H1 (cell line): ENCODE data around the gene GALNTL6. TPM values are rescaled to one million over a fixed set of nuclear protein-coding genes. Genes with fewer than 3 reads are reported as not detected.

Experiments
- CTCF ChIA-PET: fragments of 300-600 bp; sonication (Branson Sonifier 250); formaldehyde crosslinking; loops from one replicate; lab custom pipeline; 2021; ENCODE audit not compliant: partially characterized antibody; lab: Charles Lee
- POLR2A ChIA-PET: fragments of 300-600 bp; sonication (Branson Sonifier 250); formaldehyde crosslinking; loops from one replicate; lab custom pipeline; 2021; ENCODE audit warnings: inconsistent platforms; ENCODE audit not compliant: partially characterized antibody; lab: Charles Lee
- DNase-seq, 2 experiments: peaks; one replicate each; pipeline versions ENCODE4 v3.0.0 to v3.0.0-alpha.2; 2010 to 2022; ENCODE audit warnings: low spot score in 2 of 2, low read depth in 1 of 2, mixed read lengths in 1 of 2
- FAIRE-seq: peaks from 2 replicates; lab custom pipeline; 2011; peaks lifted over from hg19 to GRCh38; lab: Jason Lieb, UNC
- H2AFZ ChIP-seq: 2 replicates; pipeline ENCODE4 v1.8.1; 2012; ENCODE audit warnings: low read length, inconsistent platforms
- H2AK5ac ChIP-seq: 2 replicates; pipeline ENCODE4 v1.6.1; 2013; ENCODE audit warnings: low read depth, low read length
- H2BK120ac ChIP-seq: replicated peaks from 2 replicates; pipeline ENCODE3; 2013; ENCODE audit warnings: low read depth, low read length, inconsistent platforms
- H2BK12ac ChIP-seq: 2 replicates; pipeline ENCODE4 v1.6.1; 2013; ENCODE audit warnings: low read depth, low read length
- H2BK15ac ChIP-seq: 2 replicates; pipeline ENCODE4 v1.6.1; 2013; ENCODE audit warnings: low read length
- H2BK20ac ChIP-seq: 2 replicates; pipeline ENCODE4 v1.6.1; 2013; ENCODE audit warnings: low read length
- H2BK5ac ChIP-seq: 2 replicates; pipeline ENCODE4 v1.6.1; 2013; ENCODE audit warnings: low read depth, low read length
- H3K14ac ChIP-seq: 2 replicates; pipeline ENCODE4 v1.6.1; 2013; ENCODE audit warnings: inconsistent platforms; ENCODE audit not compliant: insufficient read length
- H3K18ac ChIP-seq: 2 replicates; pipeline ENCODE4 v1.6.1; 2013; ENCODE audit warnings: low read length; ENCODE audit errors: extremely low read depth
- H3K23ac ChIP-seq: 2 replicates; pipeline ENCODE4 v1.6.1; 2013; ENCODE audit warnings: inconsistent platforms; ENCODE audit not compliant: insufficient read length
- H3K23me2 ChIP-seq: 2 replicates; pipeline ENCODE4 v1.6.1; 2013; ENCODE audit warnings: low read depth, low read length
- H3K27ac ChIP-seq: 2 replicates; pipeline ENCODE4 v1.6.1; 2011; ENCODE audit warnings: low read depth, low read length, inconsistent platforms
- H3K27me3 ChIP-seq, 4 experiments: replicated peaks in 1 of 4; 1 replicate in 1 of 4; 2 replicates in 3 of 4; pipeline versions ENCODE4 v1.6.1 to v1.8.1; 2011 to 2013; ENCODE audit warnings: low read length in 3 of 4, mild to moderate bottlenecking in 3 of 4, inconsistent platforms in 2 of 4, mixed read lengths in 2 of 4, moderate library complexity in 1 of 4; ENCODE audit not compliant: control insufficient read depth in 3 of 4, insufficient read depth in 3 of 4; ENCODE audit errors: extremely low read depth in 1 of 4
- H3K36me3 ChIP-seq, 4 experiments: 2 replicates each; pipeline versions ENCODE4 v1.6.1 to v1.8.1; 2011 to 2013; ENCODE audit warnings: mild to moderate bottlenecking in 4 of 4, low read length in 3 of 4, moderate library complexity in 2 of 4, control low read depth in 1 of 4, inconsistent platforms in 1 of 4; ENCODE audit not compliant: insufficient read depth in 4 of 4, control insufficient read depth in 2 of 4
- H3K4ac ChIP-seq: replicated peaks from 2 replicates; pipeline ENCODE3; 2013; ENCODE audit warnings: low read length, low read depth, mixed read lengths, inconsistent platforms; ENCODE audit not compliant: insufficient read length
- H3K4me1 ChIP-seq, 4 experiments: replicated peaks in 1 of 4; 1 replicate in 1 of 4; 2 replicates in 3 of 4; pipeline versions ENCODE4 v1.6.1 to v1.8.1; 2011 to 2013; ENCODE audit warnings: low read length in 3 of 4, inconsistent platforms in 2 of 4, mixed read lengths in 1 of 4; ENCODE audit not compliant: insufficient read depth in 4 of 4, control insufficient read depth in 3 of 4
- H3K4me2 ChIP-seq, 2 experiments: 2 replicates each; pipeline versions ENCODE4 v1.6.1 to v1.8.1; 2011 to 2013; ENCODE audit warnings: low read depth in 2 of 2, low read length in 2 of 2, control low read depth in 1 of 2, inconsistent platforms in 1 of 2, mild to moderate bottlenecking in 1 of 2; ENCODE audit not compliant: insufficient read depth in 1 of 2
- H3K4me3 ChIP-seq, 4 experiments: fragments of 200-600, 300-600 bp in 1 of 4; sonication (generic), shearing (Covaris generic), sonication (Bioruptor Twin) in 1 of 4; 2 replicates each; pipeline versions ENCODE4 v1.5.1 to v1.8.1; 2011 to 2016; ENCODE audit warnings: low read length in 4 of 4, low read depth in 3 of 4, control low read depth in 2 of 4, inconsistent platforms in 2 of 4, mild to moderate bottlenecking in 2 of 4, mixed read lengths in 1 of 4, moderate library complexity in 1 of 4; ENCODE audit not compliant: insufficient read depth in 2 of 4; ENCODE audit errors: extremely low read depth in 1 of 4
- H3K56ac ChIP-seq: replicated peaks from 2 replicates; pipeline ENCODE3; 2013; ENCODE audit warnings: low read depth, mild to moderate bottlenecking, mixed read lengths, low read length, inconsistent platforms; ENCODE audit not compliant: insufficient read length
- H3K79me1 ChIP-seq: 2 replicates; pipeline ENCODE4 v1.6.1; 2013; ENCODE audit warnings: low read depth, low read length, control low read depth
- H3K79me2 ChIP-seq, 2 experiments: 2 replicates each; pipeline versions ENCODE4 v1.6.1 to v1.8.1; 2012 to 2013; ENCODE audit warnings: low read length in 2 of 2, mild to moderate bottlenecking in 2 of 2, inconsistent platforms in 1 of 2; ENCODE audit not compliant: insufficient read depth in 2 of 2, control insufficient read depth in 1 of 2
- H3K9ac ChIP-seq, 4 experiments: replicated peaks in 1 of 4; 1 replicate in 1 of 4; 2 replicates in 3 of 4; pipeline versions ENCODE4 v1.6.1 to v1.8.1; 2011 to 2013; ENCODE audit warnings: low read depth in 3 of 4, low read length in 3 of 4, control low read depth in 2 of 4, mild to moderate bottlenecking in 2 of 4, moderate library complexity in 2 of 4, inconsistent platforms in 1 of 4; ENCODE audit errors: extremely low read depth in 1 of 4
- H3K9me3 ChIP-seq, 2 experiments: 2 replicates each; pipeline versions ENCODE4 v1.6.1 to v1.8.1; 2012 to 2013; ENCODE audit warnings: mild to moderate bottlenecking in 2 of 2, moderate library complexity in 2 of 2, control low read depth in 1 of 2, inconsistent platforms in 1 of 2, low read depth in 1 of 2, low read length in 1 of 2, mixed read lengths in 1 of 2; ENCODE audit not compliant: insufficient read depth in 2 of 2
- H4K20me1 ChIP-seq, 2 experiments: replicated peaks in 1 of 2; 2 replicates each; pipeline versions ENCODE3 to v1.8.1; 2011 to 2013; ENCODE audit warnings: inconsistent platforms in 2 of 2, low read length in 2 of 2, mild to moderate bottlenecking in 1 of 2; ENCODE audit not compliant: insufficient read depth in 2 of 2, control insufficient read depth in 1 of 2
- H4K5ac ChIP-seq: 2 replicates; pipeline ENCODE4 v1.6.1; 2013; ENCODE audit warnings: low read length, low read depth, mixed read lengths, inconsistent platforms; ENCODE audit not compliant: insufficient read length
- H4K8ac ChIP-seq: 2 replicates; pipeline ENCODE4 v1.8.0; 2013; ENCODE audit warnings: mild to moderate bottlenecking, moderate library complexity, low read length, inconsistent platforms; ENCODE audit not compliant: insufficient read depth; ENCODE audit errors: extremely low read depth
- H4K91ac ChIP-seq: replicated peaks from 2 replicates; pipeline ENCODE3; 2013; ENCODE audit warnings: low read length, mixed read lengths, inconsistent platforms; ENCODE audit not compliant: insufficient read length
- KDM1A ChIP-seq: fragments of 200-600, 300-600 bp; sonication (generic); IDR thresholded peaks from 2 replicates; pipeline ENCODE4 v1.7.1; 2016; ENCODE audit warnings: mild to moderate bottlenecking, low read length, borderline replicate concordance
- NANOG ChIP-seq: IDR thresholded peaks from 2 replicates; pipeline ENCODE4 v1.6.1; 2011; ENCODE audit warnings: low read length, low read depth, mild to moderate bottlenecking, inconsistent platforms; ENCODE audit not compliant: insufficient read depth, poor library complexity, severe bottlenecking
- PHF8 ChIP-seq: fragments of 200-600 bp; sonication (generic); conservative IDR thresholded peaks from 2 replicates; pipeline ENCODE4 v1.7.1; 2012; ENCODE audit warnings: low read depth, mild to moderate bottlenecking, inconsistent platforms, low read length, moderate library complexity
- SIRT6 ChIP-seq: IDR thresholded peaks from one replicate; pipeline ENCODE4 v1.7.1; 2012; ENCODE audit warnings: low read length, inconsistent platforms
- SP2 ChIP-seq: IDR thresholded peaks from 2 replicates; pipeline ENCODE4 v1.6.1; 2012; ENCODE audit warnings: mild to moderate bottlenecking, low read length, inconsistent platforms
- SUZ12 ChIP-seq: fragments of 200-600 bp; sonication (generic); IDR thresholded peaks from 2 replicates; pipeline ENCODE4 v1.6.1; 2012; ENCODE audit warnings: mild to moderate bottlenecking, inconsistent platforms, low read length, moderate library complexity, mixed read lengths
- WGBS, 2 experiments: shearing (Covaris generic) in 1 of 2; methylation state at CpG; one replicate each; pipeline versions ENCODE4 v1.1.6 to v1.1.7; 2013 to 2015; ENCODE audit warnings: low lambda C conversion rate in 2 of 2, mixed read lengths in 2 of 2, inconsistent platforms in 1 of 2, low coverage in 1 of 2, missing lambda C conversion rate in 1 of 2; ENCODE audit not compliant: insufficient replicate concordance in 2 of 2, insufficient coverage in 1 of 2, insufficient read length in 1 of 2; ENCODE audit errors: extremely low coverage in 1 of 2, missing lambda C conversion rate in 1 of 2; 5-methylcytosine and 5-hydroxymethylcytosine counted together
- polyA plus RNA-seq, 7 experiments: library from polyadenylated mRNA; depleted of rRNA in 3 of 7; stranded (reverse) in 5 of 7; unstranded in 2 of 7; fragments of >200 nt in 5 of 7; fragments of 200-250 nt in 2 of 7; gene quantifications; 1 replicate in 5 of 7; 2 replicates in 1 of 7; 4 replicates in 1 of 7; pipeline versions ENCODE4 v1.2.1 to v1.2.3, GENCODE V29; 2011 to 2013; ENCODE audit warnings: missing spikeins in 2 of 7, mixed read lengths in 2 of 7
- total RNA-seq: library from RNA; stranded (reverse); fragmentation: NEBNext Ultra II Directional; extraction: Animal tissue kit (Norgen Biotek cat#: 25700); gene quantifications from 2 replicates; pipeline ENCODE4 v1.2.1, GENCODE V29; 2021

GALNTL6 gene
- total and polyA plus RNA-seq, 2 of the 8 experiments (the other 6 are each of a cell fraction or from before 2014, with no cell fraction given), result 0.03 to 0.32 TPM

- FAIRE-seq, result no peak
- CTCF ChIA-PET, result no interaction called here
- no peak for TF ChIP-seq KDM1A
- TF ChIP-seq SP2, result no peak
- TF ChIP-seq PHF8, result no peak
- TF ChIP-seq SUZ12, result no peak
- TF ChIP-seq SIRT6, result no peak
- no peak for TF ChIP-seq NANOG
- TF ChIP-seq, all 59 proteins: peak for 0
- POLR2A ChIA-PET, result no interaction called here
- H3K9me3 ChIP-seq, result no peaks in the 10 kb centered on the region
- H4K8ac ChIP-seq, result no peak overlapping the region
- H4K20me1 ChIP-seq, result peaks cover 0 to 1% of the 10 kb centered on the region in 2 experiments
- no peak overlapping the region for H2BK20ac ChIP-seq
- H3K27me3 ChIP-seq, result no peaks in the 10 kb centered on the region
- H3K23me2 ChIP-seq, result no peaks in the 10 kb centered on the region
- no peak overlapping the region for H3K4ac ChIP-seq
- no peaks in the 10 kb centered on the region for H3K79me2 ChIP-seq
- H3K23ac ChIP-seq, result no peak overlapping the region
- no peak overlapping the region for H4K91ac ChIP-seq
- H2BK15ac ChIP-seq, result no peak overlapping the region
- H3K79me1 ChIP-seq, result no peaks in the 10 kb centered on the region
- no peak overlapping the region for H3K27ac ChIP-seq
- H3K56ac ChIP-seq, result no peak overlapping the region
- H2AK5ac ChIP-seq, result no peak overlapping the region
- WGBS, 2 experiments, result 89% methylated on average over 2 of the region's 2 CpGs; no CpG with 5 or more reads in 1 of the 2 experiments
- DNase-seq, result no peak
- H3K36me3 ChIP-seq, result no peaks in the 10 kb centered on the region
- H2AFZ ChIP-seq, result no peak overlapping the region
- H3K9ac ChIP-seq, result no peak overlapping the region
- H3K18ac ChIP-seq, result no peak overlapping the region
- no peak overlapping the region for H3K4me3 ChIP-seq
- H4K5ac ChIP-seq, result no peak overlapping the region
- H2BK12ac ChIP-seq, result no peak overlapping the region
- H2BK120ac ChIP-seq, result no peak overlapping the region
- H2BK5ac ChIP-seq, result no peak overlapping the region
- H3K4me1 ChIP-seq, result no peaks in the 10 kb centered on the region
- H3K14ac ChIP-seq, result no peak overlapping the region
- no peak overlapping the region for H3K4me2 ChIP-seq
Measured at GRCh38 chr4:172323288-172323687, 510.1 kb downstream of the GALNTL6 start.
